Parathyroid adenoma (tissue), 2 donors: ENCODE results near the gene HERPUD1.

ENCODE experiments used
- H2AFZ ChIP-seq: fragments of 300-600 bp; sonication (generic); one replicate; pipeline ENCODE4 v1.7.0; 2017; ENCODE audit warnings: antibody characterized with exemption, mild to moderate bottlenecking
- H3K27ac ChIP-seq: fragments of 300-600 bp; sonication (generic); one replicate; pipeline ENCODE4 v1.7.0; 2017
- H3K27me3 ChIP-seq: fragments of 300-600 bp; sonication (generic); one replicate; pipeline ENCODE4 v1.7.0; 2017; ENCODE audit warnings: low read length; ENCODE audit not compliant: control insufficient read depth, insufficient read depth
- H3K36me3 ChIP-seq: fragments of 300-600 bp; sonication (generic); one replicate; pipeline ENCODE4 v1.7.0; 2017; ENCODE audit warnings: low read length; ENCODE audit not compliant: control insufficient read depth, insufficient read depth
- H3K4me1 ChIP-seq: fragments of 300-600 bp; sonication (generic); one replicate; pipeline ENCODE4 v1.7.0; 2017; ENCODE audit warnings: control low read depth
- H3K4me2 ChIP-seq: fragments of 300-600 bp; sonication (generic); one replicate; pipeline ENCODE4 v1.7.0; 2017; ENCODE audit warnings: low read length
- H3K4me3 ChIP-seq: fragments of 300-600 bp; sonication (generic); one replicate; pipeline ENCODE4 v1.7.0; 2017; ENCODE audit warnings: low read depth, low read length
- H3K79me2 ChIP-seq: fragments of 300-600 bp; sonication (generic); one replicate; pipeline ENCODE4 v1.7.0; 2017; ENCODE audit warnings: control low read depth
- H3K9ac ChIP-seq: fragments of 300-600 bp; sonication (generic); one replicate; pipeline ENCODE4 v1.7.0; 2017; ENCODE audit warnings: mild to moderate bottlenecking
- H3K9me3 ChIP-seq: fragments of 300-600 bp; sonication (generic); one replicate; pipeline ENCODE4 v1.7.0; 2017; ENCODE audit warnings: low read length; ENCODE audit not compliant: control insufficient read depth
- CTCF ChIP-seq: fragments of 300-600 bp; sonication (generic); IDR thresholded peaks from one replicate; pipeline ENCODE4 v1.7.0; 2017; ENCODE audit warnings: antibody characterized with exemption, mild to moderate bottlenecking
- donor health status: primary hyperparathyroidism.

HERPUD1 gene

GRCh38 chr16:56967733-56968132, 35.8 kb downstream of the HERPUD1 start:
- no peak for TF ChIP-seq CTCF
- Histone ChIP-seq H3K27ac (no peak overlapping the region), H3K36me3 (no peaks in the 10 kb centered on the region), H3K9ac (no peak overlapping the region), H3K9me3 (no peaks in the 10 kb centered on the region), H3K4me2 (no peak overlapping the region), H2AFZ (no peak overlapping the region), H3K27me3 (no peaks in the 10 kb centered on the region), H3K4me1 (no peaks in the 10 kb centered on the region), H3K4me3 (no peak overlapping the region), H3K79me2 (no peaks in the 10 kb centered on the region)

- Histone ChIP-seq H3K9me3 (no peaks in the 10 kb centered on the region), H3K4me3 (no peak overlapping the region), H3K27me3 (no peaks in the 10 kb centered on the region), H3K4me2 (no peak overlapping the region), H3K36me3 (no peaks in the 10 kb centered on the region), H3K27ac (no peak overlapping the region), H3K9ac (no peak overlapping the region), H3K79me2 (no peaks in the 10 kb centered on the region), H3K4me1 (no peaks in the 10 kb centered on the region), H2AFZ (no peak overlapping the region)
- TF ChIP-seq CTCF = no peak
Measured at GRCh38 chr16:56969769-56970168, 37.8 kb downstream of the HERPUD1 start.

- no peaks in the 10 kb centered on the region for H3K36me3 ChIP-seq
- H3K4me3 ChIP-seq = no peak overlapping the region
- no peak overlapping the region for H3K27ac ChIP-seq
Measured at GRCh38 chr16:56970934-56971767, 39.2 kb downstream of the HERPUD1 start.

GRCh38 chr16:56971768-56972043, 39.8 kb downstream of the HERPUD1 start:
- no peak overlapping the region for H3K9ac ChIP-seq
- no peaks in the 10 kb centered on the region for H3K36me3 ChIP-seq
- no peak overlapping the region for H3K4me3 ChIP-seq
- no peak overlapping the region for H3K4me2 ChIP-seq
- H3K4me1 ChIP-seq = no peaks in the 10 kb centered on the region
- TF ChIP-seq CTCF = no peak
- no peak overlapping the region for H2AFZ ChIP-seq
- no peaks in the 10 kb centered on the region for H3K27me3 ChIP-seq
- no peaks in the 10 kb centered on the region for H3K9me3 ChIP-seq
- no peaks in the 10 kb centered on the region for H3K79me2 ChIP-seq
- H3K27ac ChIP-seq = no peak overlapping the region

More at GRCh38 chr16:56970934-56971767, 39.2 kb downstream of the HERPUD1 start:
- no peak overlapping the region for H3K9ac ChIP-seq
- H3K4me2 ChIP-seq = no peak overlapping the region
- H3K9me3 ChIP-seq = no peaks in the 10 kb centered on the region
- TF ChIP-seq CTCF = no peak
- no peaks in the 10 kb centered on the region for H3K79me2 ChIP-seq
- no peak overlapping the region for H2AFZ ChIP-seq
- no peaks in the 10 kb centered on the region for H3K4me1 ChIP-seq
- no peaks in the 10 kb centered on the region for H3K27me3 ChIP-seq
